Measurements from ENCODE around the gene PTPRD.

PTPRD gene

DNA sequence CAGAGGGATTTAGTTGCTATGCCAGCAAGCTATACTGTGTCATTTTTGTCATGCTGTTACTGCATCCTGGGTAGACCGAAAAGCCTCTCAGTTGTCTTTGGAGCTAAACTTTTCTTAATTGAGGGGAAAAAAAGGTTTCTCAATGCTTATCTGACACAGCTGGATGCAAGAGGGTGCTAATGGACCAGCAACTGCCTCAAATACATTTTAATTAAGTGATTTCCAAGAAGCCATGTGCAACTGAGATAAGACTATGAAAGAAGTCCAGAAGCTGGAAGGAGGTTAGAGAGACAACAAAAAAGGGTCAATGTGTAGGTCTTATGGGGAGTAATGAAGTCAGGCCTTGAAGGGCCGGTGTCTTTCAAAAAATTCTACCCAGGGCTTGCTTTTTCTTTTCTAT lies 2347.5 kb downstream of the PTPRD start:
- DNase-seq, result no peak
